ENCODE results near the gene MARK1. TPM values are rescaled to one million over a fixed set of nuclear protein-coding genes. Genes with fewer than 3 reads are reported as not detected.

Gene MARK1
- total RNA-seq, 1 experiment from 2014 or later: 0.05 TPM

DNA sequence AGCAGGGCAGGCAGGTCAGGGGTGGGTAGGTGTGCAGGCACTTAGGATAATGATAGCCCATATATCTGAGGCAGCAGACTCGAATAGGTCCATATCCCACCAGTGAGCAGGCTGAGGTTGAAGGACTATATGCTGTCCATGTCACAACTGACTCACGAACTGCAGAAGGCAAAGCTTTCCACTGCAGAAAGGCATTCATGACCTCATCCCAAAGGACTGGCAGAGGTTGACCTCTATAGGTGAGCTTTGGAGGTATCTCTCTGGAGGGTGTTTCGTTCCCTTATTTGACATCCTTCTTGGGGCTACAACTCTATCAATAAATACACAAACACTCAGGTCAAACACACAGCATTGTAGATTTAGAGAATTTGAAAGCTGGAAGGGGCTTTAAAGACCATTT is 42.8 kb upstream of the MARK1 start:
- CTCF ChIA-PET: interaction anchor here (0.6 to 2.1 kb wide), 3 partner anchors 189 to 261 kb away, joined by 3 to 11 read pairs (median 9); no protein-coding TSS in a partner anchor
- intact Hi-C loops (cut with micrococcal nuclease; ENCODE audit: unreplicated experiment): loop anchor here (1.0 kb wide), 4 partner anchors 34 to 189 kb away; no protein-coding TSS in a partner anchor

DNA sequence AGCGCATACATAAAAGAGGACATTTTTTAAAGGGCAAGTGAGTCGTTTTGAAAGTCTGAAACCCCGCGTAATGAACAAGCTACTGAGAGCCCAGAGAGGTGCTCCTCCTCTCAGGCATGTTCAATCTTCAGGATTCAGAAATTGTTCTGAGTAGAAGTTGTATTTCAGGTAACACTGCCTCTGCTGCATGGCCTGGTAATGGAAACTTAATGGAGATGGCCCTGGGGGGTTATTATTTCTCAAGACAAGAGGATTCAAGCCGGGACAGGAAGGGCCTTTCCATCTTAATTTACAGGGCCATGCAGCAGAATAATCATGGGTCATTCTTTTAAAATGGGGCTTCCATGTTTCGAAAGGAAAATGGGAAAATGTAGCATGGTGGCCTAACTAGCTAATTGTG is 42.1 kb upstream of the MARK1 start:
- H3K4me3 Mint-ChIP-seq (ENCODE audit: unreplicated experiment): no peak overlapping the region
- H3K36me3 ChIP-seq (ENCODE audit: control insufficient read depth, insufficient read depth, low read length): no peaks in the 10 kb centered on the region
- no peaks in the 10 kb centered on the region for H3K9me3 ChIP-seq
- peaks cover 5% of the 10 kb centered on the region; the same call in 1 of the 2 replicates for H3K4me1 ChIP-seq
- intact Hi-C loops (cut with micrococcal nuclease; ENCODE audit: unreplicated experiment): loop anchor here (1.0 kb wide), 4 partner anchors 34 to 189 kb away; no protein-coding TSS in a partner anchor
- CTCF ChIA-PET: interaction anchor here (0.6 to 2.1 kb wide), 3 partner anchors 189 to 262 kb away, joined by 3 to 11 read pairs (median 9); no protein-coding TSS in a partner anchor
- H3K4me3 ChIP-seq (ENCODE audit: low read depth, low read length): no peak overlapping the region
- no peaks in the 10 kb centered on the region for H3K36me3 Mint-ChIP-seq (ENCODE audit: insufficient read depth, unreplicated experiment)
- BruUV-seq (replicated peaks): no TSS peak
- peaks cover 5% of the 10 kb centered on the region for H3K27me3 Mint-ChIP-seq (ENCODE audit: insufficient read depth, unreplicated experiment)
- DNase-seq: no peak
- POLR2A ChIA-PET: no interaction called here
- peaks cover 21% of the 10 kb centered on the region for H3K4me1 Mint-ChIP-seq (ENCODE audit: low read depth, unreplicated experiment)
- TF ChIP-seq, protein P1, sequence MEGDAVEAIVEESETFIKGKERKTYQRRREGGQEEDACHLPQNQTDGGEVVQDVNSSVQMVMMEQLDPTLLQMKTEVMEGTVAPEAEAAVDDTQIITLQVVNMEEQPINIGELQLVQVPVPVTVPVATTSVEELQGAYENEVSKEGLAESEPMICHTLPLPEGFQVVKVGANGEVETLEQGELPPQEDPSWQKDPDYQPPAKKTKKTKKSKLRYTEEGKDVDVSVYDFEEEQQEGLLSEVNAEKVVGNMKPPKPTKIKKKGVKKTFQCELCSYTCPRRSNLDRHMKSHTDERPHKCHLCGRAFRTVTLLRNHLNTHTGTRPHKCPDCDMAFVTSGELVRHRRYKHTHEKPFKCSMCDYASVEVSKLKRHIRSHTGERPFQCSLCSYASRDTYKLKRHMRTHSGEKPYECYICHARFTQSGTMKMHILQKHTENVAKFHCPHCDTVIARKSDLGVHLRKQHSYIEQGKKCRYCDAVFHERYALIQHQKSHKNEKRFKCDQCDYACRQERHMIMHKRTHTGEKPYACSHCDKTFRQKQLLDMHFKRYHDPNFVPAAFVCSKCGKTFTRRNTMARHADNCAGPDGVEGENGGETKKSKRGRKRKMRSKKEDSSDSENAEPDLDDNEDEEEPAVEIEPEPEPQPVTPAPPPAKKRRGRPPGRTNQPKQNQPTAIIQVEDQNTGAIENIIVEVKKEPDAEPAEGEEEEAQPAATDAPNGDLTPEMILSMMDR (IDR thresholded peaks at IDR 0.05; ENCODE audit: insufficient read depth in 1 of 2, low read depth in 1 of 2, low read length in 1 of 2, severe bottlenecking in 1 of 2, unreplicated experiment in 1 of 2): no peak
- H3K27ac Mint-ChIP-seq (ENCODE audit: unreplicated experiment): no peak overlapping the region
- peaks cover 10% of the 10 kb centered on the region for H3K9me3 Mint-ChIP-seq (ENCODE audit: unreplicated experiment)
- no peaks in the 10 kb centered on the region for H3K27me3 ChIP-seq (replicated peaks; ENCODE audit: control insufficient read depth, insufficient read depth, low read length)

More for the DNA sequence above, 42.8 kb upstream of the MARK1 start:
- H3K4me1 ChIP-seq: peaks cover 5% of the 10 kb centered on the region; the same call in 1 of the 2 replicates
- Mint-ChIP-seq H3K27me3 (ENCODE audit: insufficient read depth, unreplicated experiment) (peaks cover 5% of the 10 kb centered on the region), H3K4me1 (ENCODE audit: low read depth, unreplicated experiment) (peaks cover 21% of the 10 kb centered on the region), H3K9me3 (ENCODE audit: unreplicated experiment) (peaks cover 10% of the 10 kb centered on the region), H3K27ac (ENCODE audit: unreplicated experiment) (no peak overlapping the region), H3K4me3 (ENCODE audit: unreplicated experiment) (no peak overlapping the region), H3K36me3 (ENCODE audit: insufficient read depth, unreplicated experiment) (no peaks in the 10 kb centered on the region)
- no TSS peak for BruUV-seq (replicated peaks)
- peak in 1 of 2 experiments; percentile 34 for DNase-seq
- no peak overlapping the region for H3K4me3 ChIP-seq (ENCODE audit: low read depth, low read length)
- no peaks in the 10 kb centered on the region for H3K9me3 ChIP-seq
- TF ChIP-seq, protein P1 (IDR thresholded peaks at IDR 0.05; ENCODE audit: insufficient read depth in 1 of 2, low read depth in 1 of 2, low read length in 1 of 2, severe bottlenecking in 1 of 2, unreplicated experiment in 1 of 2): peak; percentile 11 to 60
- POLR2A ChIA-PET: no interaction called here
- no peaks in the 10 kb centered on the region for H3K27me3 ChIP-seq (replicated peaks; ENCODE audit: control insufficient read depth, insufficient read depth, low read length)
- H3K36me3 ChIP-seq (ENCODE audit: control insufficient read depth, insufficient read depth, low read length): no peaks in the 10 kb centered on the region

DNA sequence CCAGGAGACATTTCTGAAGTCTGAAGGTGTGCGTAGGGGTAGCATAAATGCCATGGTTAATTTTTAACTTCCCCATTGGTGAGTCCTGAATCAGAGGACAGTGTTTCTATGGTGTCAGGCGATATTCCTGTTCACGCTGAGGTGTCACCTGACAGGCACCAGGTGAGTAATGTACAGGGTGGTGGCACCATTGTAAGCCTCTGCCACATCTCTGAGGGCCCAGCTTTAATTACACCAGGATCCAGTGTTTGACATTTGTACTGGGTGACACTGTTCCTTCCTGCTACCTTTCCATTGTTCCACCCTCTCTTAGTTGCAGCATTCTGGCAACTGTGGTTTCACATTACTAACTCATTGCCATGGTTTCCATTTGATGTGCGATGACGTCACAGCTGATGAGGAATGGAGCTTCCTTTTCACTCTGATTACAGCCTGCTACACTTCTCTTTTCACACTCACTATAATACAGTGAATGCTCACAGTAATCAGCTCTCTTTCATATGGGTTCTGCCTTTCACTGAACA is 40.6 kb upstream of the MARK1 start:
- Histone ChIP-seq H3K4me3 (ENCODE audit: low read depth, low read length) (no peak overlapping the region), H3K36me3 (ENCODE audit: control insufficient read depth, insufficient read depth, low read length) (no peaks in the 10 kb centered on the region), H3K27me3 (replicated peaks; ENCODE audit: control insufficient read depth, insufficient read depth, low read length) (no peaks in the 10 kb centered on the region), H3K9me3 (no peaks in the 10 kb centered on the region), H3K4me1 (peaks cover 5% of the 10 kb centered on the region; the same call in 1 of the 2 replicates)
- peaks cover 10% of the 10 kb centered on the region for H3K9me3 Mint-ChIP-seq (ENCODE audit: unreplicated experiment)
- peaks cover 5% of the 10 kb centered on the region for H3K27me3 Mint-ChIP-seq (ENCODE audit: insufficient read depth, unreplicated experiment)
- H3K36me3 Mint-ChIP-seq (ENCODE audit: insufficient read depth, unreplicated experiment): no peaks in the 10 kb centered on the region
- peaks cover 21% of the 10 kb centered on the region for H3K4me1 Mint-ChIP-seq (ENCODE audit: low read depth, unreplicated experiment)
- H3K4me3 Mint-ChIP-seq (ENCODE audit: unreplicated experiment): no peak overlapping the region
- TF ChIP-seq, protein P1 (IDR thresholded peaks at IDR 0.05; ENCODE audit: insufficient read depth in 1 of 2, low read depth in 1 of 2, low read length in 1 of 2, severe bottlenecking in 1 of 2, unreplicated experiment in 1 of 2): no peak
- peak in 1 of 2 experiments; percentile 43 for DNase-seq
- POLR2A ChIA-PET: no interaction called here
- H3K27ac Mint-ChIP-seq (ENCODE audit: unreplicated experiment): no peak overlapping the region
- no TSS peak for BruUV-seq (replicated peaks)
- CTCF ChIA-PET: no interaction called here
- intact Hi-C loops (cut with micrococcal nuclease; ENCODE audit: unreplicated experiment): no loop called here

All from Caco-2 (cell line).